HG02678 (cell line): Measurements from ENCODE around the gene CXCL6.

Experiments used
- ATAC-seq: cut with Tn5 transposase; IDR thresholded peaks from one replicate; pipeline ENCODE4 v1.9.1; 2021; ENCODE audit warnings: mild to moderate bottlenecking, moderate library complexity; ENCODE audit not compliant: unreplicated experiment

Gene CXCL6

DNA sequence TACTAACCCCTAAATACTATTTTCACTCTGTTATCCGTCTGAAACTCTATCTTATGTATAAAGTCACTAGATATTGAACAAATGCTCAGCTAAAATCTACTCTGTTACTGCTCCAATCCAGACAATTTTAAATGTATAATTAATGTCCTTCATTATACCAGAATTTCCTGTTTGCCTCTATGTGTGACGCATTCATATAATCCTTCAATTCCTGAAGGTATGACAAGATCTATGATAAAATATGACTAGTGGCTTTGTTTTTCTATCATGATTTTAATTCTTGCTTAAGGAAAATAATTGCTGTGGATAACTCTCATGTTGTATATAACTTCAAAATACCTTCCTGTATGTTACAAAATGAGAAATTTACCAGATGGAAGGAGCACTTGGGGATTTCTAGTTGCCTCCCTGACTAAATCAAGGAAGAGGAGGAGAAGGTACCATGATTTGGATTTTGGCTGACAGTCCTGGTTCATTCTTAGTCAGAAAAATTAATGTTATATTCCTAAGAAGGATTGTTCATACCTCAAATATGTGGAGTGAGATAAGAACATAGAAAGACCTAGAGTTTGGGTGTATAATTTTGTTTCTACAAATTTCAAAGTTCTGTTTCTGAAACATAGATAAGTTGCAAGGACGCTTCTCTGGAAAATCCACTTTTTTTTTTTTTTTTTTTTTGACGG, 4.9 kb downstream of the CXCL6 start:
- ATAC-seq: no peak

DNA sequence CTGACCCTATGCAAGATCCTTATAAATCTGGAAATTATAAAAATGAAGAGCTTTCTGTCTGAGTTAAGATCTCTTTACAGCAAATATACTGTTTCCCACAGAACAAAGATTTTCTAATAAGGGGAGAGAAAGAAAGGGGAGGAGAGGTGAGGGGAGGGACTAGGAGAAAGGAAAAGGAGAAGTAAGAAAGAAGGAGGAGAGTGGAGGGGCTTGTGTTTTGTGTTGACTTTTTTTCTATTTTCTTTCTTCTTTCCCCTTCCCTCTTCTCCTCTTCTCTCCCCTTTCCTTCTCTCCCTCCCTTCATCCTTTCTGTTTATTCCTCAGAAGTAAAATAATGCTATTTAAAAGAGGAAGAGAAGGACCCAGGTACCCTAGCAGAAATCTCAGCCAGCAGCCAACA, 6.2 kb downstream of the CXCL6 start:
- no peak for ATAC-seq

GRCh38 chr4:73843369-73843768, 6.9 kb downstream of the CXCL6 start:
- no peak for ATAC-seq

DNA sequence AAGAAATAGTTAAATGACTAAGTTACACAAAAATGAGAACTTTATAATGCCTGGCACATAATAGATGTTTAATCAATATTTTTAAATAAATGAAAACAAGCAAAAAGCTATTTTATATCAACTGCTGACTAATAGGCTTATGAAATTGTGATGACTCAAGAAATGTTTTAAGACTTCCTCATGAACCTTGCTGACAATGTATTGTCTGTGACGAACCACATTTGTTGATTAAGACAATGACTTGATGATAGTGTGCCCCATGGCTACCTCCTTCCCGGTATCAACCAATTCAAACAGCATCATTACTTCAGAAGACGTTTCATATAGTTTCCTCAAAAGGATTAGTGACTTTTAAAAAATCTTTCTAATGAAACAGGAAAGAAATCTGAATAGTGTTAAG, 7.9 kb downstream of the CXCL6 start:
- no peak for ATAC-seq

DNA sequence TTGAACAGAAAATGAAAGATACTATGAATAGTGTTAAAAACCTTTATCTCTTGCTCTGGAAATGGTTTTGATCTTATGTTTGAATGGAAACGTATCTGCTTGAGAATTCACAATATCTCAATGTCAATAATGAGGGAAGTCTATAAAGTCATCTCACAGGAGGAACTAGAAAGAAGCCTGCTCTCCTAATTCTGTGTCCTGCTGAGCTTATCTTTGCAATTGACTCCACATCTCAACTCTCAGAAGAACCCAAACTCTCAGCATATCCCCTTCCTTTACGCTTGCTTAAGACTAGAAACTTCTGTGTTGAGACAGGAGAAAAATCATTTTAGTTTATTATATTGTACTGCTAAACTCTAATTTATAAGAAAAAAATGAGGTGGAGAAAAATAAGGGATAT, 8.3 kb downstream of the CXCL6 start:
- ATAC-seq: no peak

DNA sequence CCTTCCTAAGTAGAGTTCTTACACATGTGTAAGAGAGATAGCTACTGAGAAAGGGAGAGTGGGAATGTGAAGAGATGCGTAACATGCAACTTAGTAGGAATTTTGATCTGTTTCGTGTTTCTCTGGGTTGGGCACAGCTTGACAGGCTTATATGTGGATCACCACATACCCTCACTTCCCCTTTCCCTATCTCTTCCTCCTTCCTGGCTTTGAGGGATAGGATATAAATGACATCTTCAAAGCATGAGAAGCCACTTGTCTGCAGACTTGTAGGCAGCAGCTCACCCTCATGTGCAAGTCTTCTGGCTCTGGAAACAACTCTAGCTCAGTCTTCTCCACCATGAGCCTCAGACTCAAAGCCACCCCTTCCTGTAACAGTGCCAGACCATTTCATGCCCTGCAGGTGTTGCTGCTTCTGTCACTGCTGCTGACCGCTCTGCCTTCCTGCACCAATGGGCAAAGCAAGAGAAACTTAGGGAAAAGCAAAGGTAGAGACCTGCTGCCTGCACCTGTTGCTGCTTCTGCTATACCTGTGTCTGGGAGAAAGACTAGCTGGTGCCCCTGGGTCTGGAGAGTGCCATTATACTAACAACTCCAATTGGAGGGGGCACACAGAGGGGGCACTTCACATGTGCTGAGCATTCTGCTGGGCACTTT, 11.2 kb downstream of the CXCL6 start:
- ATAC-seq: no peak

- no peak for ATAC-seq
Observed at GRCh38 chr4:73848183-73848777, 11.8 kb downstream of the CXCL6 start.

GRCh38 chr4:73850261-73850970, 13.9 kb downstream of the CXCL6 start:
- ATAC-seq: no peak

DNA sequence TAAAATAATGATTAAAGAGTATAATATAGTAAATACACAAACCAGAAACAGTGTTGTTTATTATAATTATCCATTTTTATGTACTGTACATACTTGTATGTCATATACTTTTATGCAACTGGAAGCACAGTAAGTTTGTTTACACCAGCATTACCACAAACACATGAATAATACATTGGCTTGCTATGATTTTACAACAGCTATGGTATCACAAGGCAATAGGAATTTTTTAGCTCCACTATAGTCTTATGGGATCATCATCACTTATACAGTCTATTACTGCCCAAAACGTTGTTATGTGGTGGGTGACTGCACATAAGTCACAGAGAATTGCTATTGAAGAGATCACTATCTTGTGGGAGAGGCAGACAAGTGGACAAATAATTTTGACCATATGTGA, 14.8 kb downstream of the CXCL6 start:
- no peak for ATAC-seq

- ATAC-seq: no peak
Observed at GRCh38 chr4:73852771-73853170, 16.3 kb downstream of the CXCL6 start.

GRCh38 chr4:73853246-73853704, 16.8 kb downstream of the CXCL6 start, which contains the start of gene PF4V1:
Gene PF4V1, plus strand, starts transcription at chr4:73853296. Its CDS starts 67 bp downstream, at chr4:73853363.
- no peak for ATAC-seq

GRCh38 chr4:73853718-73854473, 17.4 kb downstream of the CXCL6 start:
- ATAC-seq: no peak

DNA sequence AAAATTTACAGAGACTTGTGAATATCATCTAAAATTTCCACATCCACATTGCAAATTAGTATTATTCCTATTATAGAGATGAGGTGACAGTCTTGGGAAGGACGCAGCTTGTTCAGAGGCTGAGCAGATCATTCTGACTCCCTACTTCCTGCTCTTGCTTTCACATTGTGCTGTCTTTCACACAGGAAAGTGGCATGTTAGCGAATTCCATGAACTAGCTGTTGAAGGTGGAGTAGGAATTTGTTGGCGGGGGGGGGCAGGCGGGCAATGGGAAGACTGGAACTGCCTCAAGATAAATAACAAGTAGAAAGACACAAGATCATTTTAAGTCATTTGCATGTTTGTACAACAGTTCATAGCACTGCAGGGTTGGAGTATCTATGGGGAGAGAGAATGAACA, 18.9 kb downstream of the CXCL6 start:
- ATAC-seq: no peak

DNA sequence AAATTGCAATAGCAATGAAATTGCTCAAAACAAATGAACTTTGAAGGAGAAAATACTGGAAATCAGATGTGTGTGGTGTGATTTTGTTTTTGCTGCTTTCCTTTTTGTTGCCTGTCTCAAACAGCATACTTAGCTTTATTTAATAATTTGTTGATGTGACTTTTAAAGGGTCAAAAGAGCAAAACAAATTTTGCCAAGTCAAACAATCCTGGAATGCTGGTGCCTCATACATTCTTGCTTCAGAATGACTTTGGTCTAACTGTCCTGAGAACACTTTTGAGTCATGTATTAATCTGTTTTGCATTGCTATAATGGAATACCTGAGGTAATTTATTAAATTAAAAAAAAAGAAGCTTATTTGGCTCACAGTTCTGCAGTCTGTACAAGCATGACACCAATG, 20.0 kb downstream of the CXCL6 start:
- ATAC-seq: no peak

DNA sequence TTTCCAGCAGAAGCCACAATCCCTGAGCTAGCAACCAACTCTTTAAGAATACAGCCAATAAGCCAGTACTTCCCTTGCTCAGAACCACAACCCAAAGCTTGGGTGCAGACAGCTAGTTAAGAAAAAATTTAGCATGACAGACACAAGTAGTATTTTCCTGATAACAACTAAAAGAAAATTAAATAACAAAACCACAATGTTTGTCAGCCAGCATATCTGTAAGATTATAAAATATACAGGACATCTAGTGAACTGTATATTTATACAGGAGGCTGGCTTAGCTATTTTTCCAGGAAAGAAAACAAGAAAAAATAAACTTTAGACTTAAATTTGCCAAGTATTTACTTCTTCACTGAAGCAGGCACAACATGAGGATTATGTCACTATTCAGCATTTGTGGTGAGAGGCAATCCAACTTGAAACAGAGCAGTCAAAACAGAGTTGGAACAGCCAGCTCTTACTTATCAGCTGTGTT, 23.2 kb downstream of the CXCL6 start:
- no peak for ATAC-seq

DNA sequence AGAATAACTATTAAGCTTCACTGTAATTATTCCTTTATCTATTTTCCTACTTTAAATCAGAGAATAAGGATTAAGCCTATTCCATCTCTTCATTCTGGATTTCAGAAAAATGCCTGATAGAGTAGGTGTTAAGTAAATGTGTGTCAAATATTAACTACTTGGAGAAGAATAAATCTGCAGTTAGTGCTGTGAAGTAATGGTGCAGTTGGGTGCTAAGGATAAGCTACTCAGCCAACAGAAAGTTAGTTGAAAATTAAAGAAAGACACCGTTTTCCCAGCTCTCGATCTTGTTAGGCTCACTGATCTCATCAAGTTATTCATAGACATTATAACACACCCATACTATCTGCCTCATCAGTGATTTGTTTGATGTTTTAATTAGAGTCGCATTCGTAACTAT, 23.7 kb downstream of the CXCL6 start:
- no peak for ATAC-seq

DNA sequence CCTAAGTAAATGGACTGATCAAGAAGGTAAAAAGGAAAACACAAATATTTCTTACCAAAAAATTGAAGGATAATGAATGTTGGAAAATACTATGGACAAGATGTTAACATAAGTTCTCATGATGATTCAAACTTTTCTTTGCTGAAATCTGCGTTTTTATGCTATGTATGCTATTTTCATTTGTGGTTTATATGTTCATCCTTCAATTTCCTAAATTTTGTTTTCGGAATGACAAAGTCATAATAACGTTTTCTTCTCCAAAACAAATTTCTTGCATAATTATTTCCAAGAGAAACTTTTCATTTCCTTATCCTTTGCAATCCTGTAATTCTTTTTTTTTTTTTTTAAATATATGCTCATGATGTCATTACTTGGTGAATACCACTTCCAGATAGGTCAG, 24.4 kb downstream of the CXCL6 start:
- ATAC-seq: no peak

GRCh38 chr4:73862322-73862721, 25.8 kb downstream of the CXCL6 start:
- ATAC-seq: no peak

DNA sequence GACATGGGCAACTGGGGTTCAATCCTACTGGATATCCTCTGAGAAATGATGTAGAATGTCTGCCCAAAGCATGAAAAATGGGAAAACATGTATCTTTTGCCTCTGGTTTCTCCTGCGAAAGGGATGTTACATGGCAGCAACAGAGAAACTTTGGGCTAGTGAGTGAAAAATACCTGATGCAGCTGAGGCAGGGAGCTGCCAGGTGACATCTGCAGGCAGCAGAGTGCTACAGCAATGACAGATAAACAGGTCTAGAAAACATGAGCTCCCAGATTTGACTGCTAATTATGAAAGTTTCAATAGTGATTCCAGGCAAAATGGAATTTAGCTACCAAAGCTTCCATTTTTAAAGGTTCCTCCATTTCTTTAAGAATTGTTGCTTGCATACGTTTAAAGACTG, 27.9 kb downstream of the CXCL6 start:
- no peak for ATAC-seq

- ATAC-seq: no peak
Observed at GRCh38 chr4:73864961-73865360, 28.5 kb downstream of the CXCL6 start.
